Adrenal gland (tissue), 12 donors: ENCODE results near the gene CAMKMT. TPM values are rescaled to one million over a fixed set of nuclear protein-coding genes. Genes with fewer than 3 reads are reported as not detected.

ENCODE experiments used
- DNase-seq, 7 donors: peaks; one replicate each; pipeline ENCODE4 v3.0.0-alpha.2; 2019 to 2020
- H3K27ac ChIP-seq, 5 donors: fragments of 200-600 bp; sonication (generic) in 4 of 5; 1 replicate in 3 of 5; 2 replicates in 2 of 5; pipeline versions ENCODE4 v1.5.1 to v1.8.0; 2016 to 2020; ENCODE audit warnings: mild to moderate bottlenecking in 1 of 5
- H3K27me3 ChIP-seq: fragments of 200-600 bp; 2 replicates; pipeline ENCODE4 v1.8.0; 2021
- H3K36me3 ChIP-seq, 2 donors: fragments of 200-600 bp; replicated peaks in 1 of 2; 1 replicate in 1 of 2; 2 replicates in 1 of 2; pipeline versions ENCODE4 v1.5.1 to v1.8.0; 2018 to 2022
- H3K4me1 ChIP-seq, 2 donors: fragments of 200-600 bp; replicated peaks in 1 of 2; 1 replicate in 1 of 2; 2 replicates in 1 of 2; pipeline versions ENCODE4 v1.5.1 to v1.8.0; 2018 to 2021
- H3K4me3 ChIP-seq, 4 donors: fragments of 200-600 bp; sonication (generic) in 3 of 4; one replicate each; pipeline ENCODE4 v1.5.1; 2016 to 2018
- H3K9me3 ChIP-seq, 3 donors: fragments of 200-600 bp; sonication (generic) in 1 of 3; replicated peaks in 1 of 3; 1 replicate in 2 of 3; 2 replicates in 1 of 3; pipeline versions ENCODE4 v1.5.1 to v1.8.0; 2016 to 2021
- CTCF ChIP-seq, 6 experiments: fragments of 450-650 bp in 4 of 6; fragments of 200-600 bp in 2 of 6; sonication (generic) in 1 of 6; IDR thresholded peaks; 1 replicate in 5 of 6; 2 replicates in 1 of 6; pipeline versions ENCODE4 v1.5.1 to v1.8.0; 2016 to 2021; ENCODE audit warnings: antibody characterized with exemption in 6 of 6, mild to moderate bottlenecking in 2 of 6, moderate library complexity in 1 of 6
- POLR2A ChIP-seq, 2 donors: fragments of 450-650 bp; IDR thresholded peaks; one replicate each; pipeline ENCODE4 v1.6.1; 2017; ENCODE audit warnings: antibody characterized with exemption in 2 of 2, mild to moderate bottlenecking in 2 of 2, moderate library complexity in 1 of 2
- WGBS, 4 donors: extraction: QIAGEN DNeasy Blood & Tissue Kit in 2 of 4; methylation state at CpG; one replicate each; pipeline versions ENCODE4 v1.1.5 to v1.1.7; 2013 to 2017; 5-methylcytosine and 5-hydroxymethylcytosine counted together
- intact Hi-C, 2 donors: fragments of 100-400 bp; cut with DNase I; formaldehyde crosslinking; loops; one replicate each; pipeline versions ENCODE4 v1.14.1 to v1.15.0; 2022 to 2023
- polyA plus RNA-seq, 3 donors: library from polyadenylated mRNA; stranded (reverse); fragments of 200-250 nt in 2 of 3; fragments of 350-450 nt in 1 of 3; fragmentation: Illumina TruSeq in 1 of 3; extraction: RNeasy Lipid Tissue Mini Kit (QIAGEN cat#74804) in 1 of 3; gene quantifications; one replicate each; pipeline ENCODE4 v1.2.3, GENCODE V29; 2013 to 2014
- total RNA-seq, 9 donors: library from RNA; depleted of rRNA in 4 of 9; stranded (reverse); fragments of >200 nt in 4 of 9; fragments of 120-200 nt in 1 of 9; fragmentation: NEBNext Ultra II Directional in 1 of 9; extraction: Animal tissue kit (Norgen Biotek cat#: 25700) in 1 of 9; gene quantifications; one replicate each; pipeline versions ENCODE4 v1.1.0 to v1.2.4, GENCODE V29; 2013 to 2023
- donor health status: healthy with polysubstance abuse.
- donor health status: Bipolar disorder and iron deficiency.
- donor health status: DM: yes; HTN: yes; CAD: no.
- donor health status: DM: no; HTN: no; CAD: no.
- donor health status: DM: no; HTN: no; CAD: no.
- donor health status: DM: yes; HTN: yes; CAD: no.

The CAMKMT gene
- total and polyA plus RNA-seq, 12 donors, result 2.6 to 14.0 (median 8.6) TPM

- H3K9me3 ChIP-seq, result no peaks in the 10 kb centered on the region
- H3K36me3 ChIP-seq, result no peaks in the 10 kb centered on the region
- no peaks in the 10 kb centered on the region for H3K27me3 ChIP-seq
- H3K4me1 ChIP-seq, result no peaks in the 10 kb centered on the region
- whole genome bisulfite sequencing, 4 donors, result 84 to 87% (median 86%) methylated on average over 10 of the region's 10 CpGs
- no peak overlapping the region for H3K4me3 ChIP-seq
- DNase-seq, result no peak
- H3K27ac ChIP-seq, result no peak overlapping the region
- intact Hi-C loops, result no loop called here
- no peak for TF ChIP-seq CTCF (IDR thresholded peaks at IDR 0.05)
Measured at GRCh38 chr2:44691174-44691785, 329.5 kb downstream of the CAMKMT start.

DNA sequence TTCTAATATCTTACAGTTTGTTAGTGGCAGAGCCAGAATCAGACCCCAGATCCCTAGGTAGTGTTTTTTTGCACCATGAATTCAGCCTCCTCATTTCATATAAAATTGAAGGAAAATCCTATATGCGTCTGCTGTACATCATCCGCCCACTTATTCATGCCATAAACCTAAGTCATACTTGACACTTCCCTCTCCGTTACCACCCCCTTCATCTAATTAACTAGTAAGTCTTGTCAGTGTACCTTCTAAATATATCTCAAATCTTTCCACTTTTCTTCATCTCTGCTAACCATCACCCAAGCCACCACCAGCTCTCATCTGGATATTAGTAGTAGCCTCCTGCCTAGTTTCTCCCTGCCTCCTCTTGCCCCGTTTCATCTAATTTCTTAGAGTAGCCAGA is 331.1 kb downstream of the CAMKMT start:
- TF ChIP-seq CTCF (IDR thresholded peaks at IDR 0.05), result no peak
- DNase-seq, result no peak
- no peaks in the 10 kb centered on the region for H3K36me3 ChIP-seq
- no peaks in the 10 kb centered on the region for H3K4me1 ChIP-seq
- intact Hi-C loops, result no loop called here
- H3K27me3 ChIP-seq, result no peaks in the 10 kb centered on the region
- WGBS, 4 donors, result 92 to 99% (median 95%) methylated on average over 4 of the region's 4 CpGs
- H3K9me3 ChIP-seq, result no peaks in the 10 kb centered on the region
- H3K4me3 ChIP-seq, result no peak overlapping the region
- no peak overlapping the region for H3K27ac ChIP-seq

- WGBS, 4 donors, result 84 to 91% (median 86%) methylated on average over 5 of the region's 5 CpGs
- Histone ChIP-seq H3K9me3 (no peaks in the 10 kb centered on the region), H3K36me3 (no peaks in the 10 kb centered on the region), H3K27ac (no peak overlapping the region), H3K27me3 (no peaks in the 10 kb centered on the region), H3K4me1 (no peaks in the 10 kb centered on the region), H3K4me3 (no peak overlapping the region)
- TF ChIP-seq CTCF (IDR thresholded peaks at IDR 0.05) (no peak), POLR2A (IDR thresholded peaks at IDR 0.05) (no peak)
- intact Hi-C loops, result no loop called here
- no peak for DNase-seq
Measured at GRCh38 chr2:44700824-44701223, 339.1 kb downstream of the CAMKMT start.

- TF ChIP-seq POLR2A (IDR thresholded peaks at IDR 0.05) (no peak), CTCF (IDR thresholded peaks at IDR 0.05) (no peak)
- Histone ChIP-seq H3K27me3 (no peaks in the 10 kb centered on the region), H3K4me1 (no peaks in the 10 kb centered on the region), H3K4me3 (no peak overlapping the region), H3K9me3 (peaks cover 0 to 5% (median 0%) of the 10 kb centered on the region in 3 donors), H3K27ac (no peak overlapping the region), H3K36me3 (no peaks in the 10 kb centered on the region)
- intact Hi-C loops, result no loop called here
- DNase-seq, result no peak
- 85 to 89% (median 88%) methylated on average over 5 of the region's 5 CpGs for WGBS, 4 donors
Measured at GRCh38 chr2:44705356-44705755, 343.6 kb downstream of the CAMKMT start.
